NCI-H345 (cell line): Measurements from ENCODE around the gene SLC30A3.
"Not testable (repeated sequence)": the region's sequence is repeated elsewhere in the genome, so short reads cannot be mapped to it uniquely, and the experiment has no call there.

Experiments
- DNase-seq: peaks from one replicate; lab custom pipeline; 2025; lab: John Stamatoyannopoulos, UW

The SLC30A3 gene

GRCh38 chr2:27262379-27263286 lies at the start of gene SLC30A3:
Gene SLC30A3, minus strand, starts transcription at chr2:27263047. Its CDS starts 141 bp downstream, at chr2:27262906.
- DNase-seq = peak; percentile 50

GRCh38 chr2:27312152-27312551 lies 49.3 kb upstream of the SLC30A3 start:
- no peak for DNase-seq

- no peak for DNase-seq
These were observed 46.8 kb upstream of the SLC30A3 start for GRCh38 chr2:27309651-27310050.

GRCh38 chr2:27308359-27308881 lies 45.6 kb upstream of the SLC30A3 start, which contains the start of gene UCN:
Gene UCN, minus strand, starts transcription at chr2:27308445. Its CDS starts 550 bp downstream, at chr2:27307895.
- no peak for DNase-seq

GRCh38 chr2:27307545-27308358 lies 44.9 kb upstream of the SLC30A3 start:
- DNase-seq = no peak

- DNase-seq = no peak
These were observed 44.4 kb upstream of the SLC30A3 start for GRCh38 chr2:27307287-27307544.

- no peak for DNase-seq
These were observed 43.9 kb upstream of the SLC30A3 start for GRCh38 chr2:27306573-27307286.

GRCh38 chr2:27306136-27306535 lies 43.3 kb upstream of the SLC30A3 start:
- no peak for DNase-seq

GRCh38 chr2:27305516-27305915 lies 42.7 kb upstream of the SLC30A3 start:
- DNase-seq = no peak

- no peak for DNase-seq
These were observed 41.8 kb upstream of the SLC30A3 start for GRCh38 chr2:27304488-27305240.

GRCh38 chr2:27303093-27304025 lies 40.5 kb upstream of the SLC30A3 start:
- peak; percentile 83 for DNase-seq

GRCh38 chr2:27300606-27301005 lies 37.8 kb upstream of the SLC30A3 start:
- not testable (repeated sequence) for DNase-seq

GRCh38 chr2:27298391-27299080 lies 35.7 kb upstream of the SLC30A3 start:
- no peak for DNase-seq

GRCh38 chr2:27297195-27297594 lies 34.3 kb upstream of the SLC30A3 start:
- no peak for DNase-seq

- no peak for DNase-seq
These were observed 33.6 kb upstream of the SLC30A3 start for GRCh38 chr2:27296481-27296880.

GRCh38 chr2:27294928-27295327 lies 32.1 kb upstream of the SLC30A3 start:
- no peak for DNase-seq

- no peak for DNase-seq
These were observed 29.0 kb upstream of the SLC30A3 start for GRCh38 chr2:27291865-27292264.

GRCh38 chr2:27290549-27290948 lies 27.7 kb upstream of the SLC30A3 start:
- DNase-seq = no peak

- DNase-seq = no peak
These were observed 25.8 kb upstream of the SLC30A3 start for GRCh38 chr2:27288610-27289009.

- DNase-seq = no peak
These were observed 22.6 kb upstream of the SLC30A3 start for GRCh38 chr2:27285481-27285880.
